ENCODE data around the gene RPS6KA3.

GRCh38 chrX:20116087-20116576 lies 150.6 kb downstream of the RPS6KA3 start:
- TF ChIP-seq CTCF (IDR thresholded peaks at IDR 0.05) (no peak), POLR2A (IDR thresholded peaks at IDR 0.05) (no peak)
